ENCODE measurements around the gene PAM16.
"Not testable (repeated sequence)": the region's sequence is repeated elsewhere in the genome, so short reads cannot be mapped to it uniquely, and the experiment has no call there.

- TF ChIP-seq CTCF, POLR2AphosphoS5 (IDR thresholded peaks at IDR 0.05): not testable (repeated sequence)
Observed at GRCh38 chr16:4344300-4344982, 6.7 kb downstream of the PAM16 start.
